ENCODE data around the gene GPX2.

- TF ChIP-seq CTCF (conservative IDR thresholded peaks at IDR 0.05; ENCODE audit: low read depth, low read length) = peak; percentile 79
- TF ChIP-seq EZH2phosphoT487 (IDR thresholded peaks at IDR 0.05; ENCODE audit: borderline replicate concordance, low read length) = no peak
- no peak for TF ChIP-seq EZH2 (IDR thresholded peaks at IDR 0.05; ENCODE audit: low read length, unreplicated experiment)
These were observed 31.6 kb downstream of the GPX2 start for GRCh38 chr14:64910847-64911495.

All from PC-3 (cell line).